SU-DHL-6 (cell line): Measurements from ENCODE around the gene KCNJ15.

ENCODE experiments used
- H2AFZ ChIP-seq: fragments of 200-600 bp; sonication (generic); 2 replicates; pipeline ENCODE4 v1.6.1; 2014; ENCODE audit warnings: low read depth, mild to moderate bottlenecking, moderate library complexity, mixed read lengths, antibody characterized with exemption, low read length; ENCODE audit not compliant: severe bottlenecking
- H3F3A ChIP-seq: fragments of 200-600 bp; shearing (Covaris generic); 2 replicates; pipeline ENCODE4 v1.6.0; 2016; ENCODE audit warnings: antibody characterized with exemption, mild to moderate bottlenecking; ENCODE audit not compliant: insufficient read depth
- H3K27ac ChIP-seq: fragments of 200-600 bp; sonication (generic); 2 replicates; pipeline ENCODE4 v1.5.1; 2016; ENCODE audit warnings: low read depth, mild to moderate bottlenecking, low read length, moderate library complexity, mixed read lengths
- H3K27me3 ChIP-seq: fragments of 200-600 bp; sonication (generic), shearing (Covaris generic); 2 replicates; pipeline ENCODE4 v1.6.0; 2014; ENCODE audit warnings: mild to moderate bottlenecking, low read length
- H3K36me3 ChIP-seq: fragments of 200-600 bp; sonication (generic); 2 replicates; pipeline ENCODE4 v1.6.1; 2014; ENCODE audit warnings: mild to moderate bottlenecking, low read length, mixed read lengths
- H3K4me2 ChIP-seq: fragments of 300-600, 200-600 bp; shearing (Covaris generic), sonication (generic); 2 replicates; pipeline ENCODE4 v1.6.0; 2014; ENCODE audit warnings: low read length, low read depth, mild to moderate bottlenecking; ENCODE audit not compliant: poor library complexity, severe bottlenecking
- H3K4me3 ChIP-seq: fragments of 200-600 bp; sonication (generic); 2 replicates; pipeline ENCODE4 v1.5.1; 2014; ENCODE audit warnings: antibody characterized with exemption, low read length, mild to moderate bottlenecking, mixed read lengths; ENCODE audit not compliant: insufficient read depth, poor library complexity, severe bottlenecking
- H3K79me2 ChIP-seq: fragments of 200-600 bp; sonication (generic); 2 replicates; pipeline ENCODE4 v1.6.1; 2014; ENCODE audit warnings: mild to moderate bottlenecking, low read length, moderate library complexity; ENCODE audit not compliant: insufficient read depth
- H3K9ac ChIP-seq: fragments of 200-600 bp; sonication (generic); 2 replicates; pipeline ENCODE4 v1.7.0; 2014; ENCODE audit warnings: mild to moderate bottlenecking, low read length
- H3K9me2 ChIP-seq: fragments of 200-600 bp; sonication (generic); replicated peaks from 2 replicates; pipeline ENCODE4 v1.6.1; 2014; ENCODE audit warnings: low read length; ENCODE audit not compliant: insufficient read depth
- H3K9me3 ChIP-seq: fragments of 200-600 bp; sonication (generic); 2 replicates; pipeline ENCODE4 v1.6.1; 2014; ENCODE audit warnings: low read length, mixed read lengths; ENCODE audit not compliant: insufficient read depth
- H4K20me1 ChIP-seq: fragments of 200-600 bp; sonication (generic); 2 replicates; pipeline ENCODE4 v1.6.1; 2014; ENCODE audit warnings: low read depth, mild to moderate bottlenecking, antibody characterized with exemption, low read length, moderate library complexity, mixed read lengths
- CTCF ChIP-seq: fragments of 200-600 bp; sonication (generic); IDR thresholded peaks from one replicate; pipeline ENCODE4 v1.5.1; 2017; ENCODE audit warnings: antibody characterized with exemption, mild to moderate bottlenecking, low read length, moderate library complexity; ENCODE audit not compliant: insufficient read depth, poor library complexity, severe bottlenecking
- EZH2phosphoT487 ChIP-seq: fragments of 200-600 bp; sonication (generic), shearing (Covaris generic); conservative IDR thresholded peaks from 2 replicates; pipeline ENCODE4 v1.6.1; 2018; ENCODE audit warnings: mild to moderate bottlenecking, antibody characterized with exemption, low read length, moderate library complexity, mixed read lengths

The KCNJ15 gene

DNA sequence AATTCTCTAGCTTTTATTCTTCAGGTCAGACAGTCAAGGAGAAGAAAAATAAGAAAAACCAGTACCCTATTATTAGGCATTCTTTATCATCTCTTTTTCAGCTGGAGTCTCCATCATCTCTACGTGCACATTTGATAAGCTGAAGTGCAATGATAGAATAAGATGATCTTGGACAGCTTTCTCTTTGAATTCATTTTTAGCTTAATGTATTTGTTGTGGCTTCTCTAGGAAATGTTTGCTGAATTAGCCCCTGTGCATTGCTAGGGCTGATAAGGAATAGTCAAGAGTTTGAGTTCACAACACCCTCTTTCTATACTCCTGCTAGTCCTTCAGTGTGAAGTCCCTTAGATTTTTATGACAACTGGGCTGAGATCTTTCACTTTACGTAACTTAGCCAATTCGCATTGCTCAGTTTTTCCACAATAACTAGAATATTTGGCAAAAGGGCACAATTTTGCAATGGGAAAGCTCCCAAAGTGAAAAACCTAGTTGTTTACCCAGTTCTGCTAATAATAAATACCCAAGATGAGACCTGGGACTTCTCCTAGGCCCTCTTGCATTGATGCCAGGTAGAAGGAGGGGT lies 7.0 kb upstream of the KCNJ15 start:
- no peaks in the 10 kb centered on the region for H3K9me2 ChIP-seq
- TF ChIP-seq CTCF (no peak), EZH2phosphoT487 (no peak)
- no peaks in the 10 kb centered on the region for H3K9me3 ChIP-seq
- no peaks in the 10 kb centered on the region for H4K20me1 ChIP-seq
- no peaks in the 10 kb centered on the region for H3K36me3 ChIP-seq
- H3K4me3 ChIP-seq, result no peak overlapping the region
- no peaks in the 10 kb centered on the region for H3F3A ChIP-seq
- H3K79me2 ChIP-seq, result no peaks in the 10 kb centered on the region
- H3K27me3 ChIP-seq, result no peaks in the 10 kb centered on the region
- no peak overlapping the region for H3K4me2 ChIP-seq
- no peak overlapping the region for H3K9ac ChIP-seq
- no peak overlapping the region for H3K27ac ChIP-seq
- no peak overlapping the region for H2AFZ ChIP-seq

DNA sequence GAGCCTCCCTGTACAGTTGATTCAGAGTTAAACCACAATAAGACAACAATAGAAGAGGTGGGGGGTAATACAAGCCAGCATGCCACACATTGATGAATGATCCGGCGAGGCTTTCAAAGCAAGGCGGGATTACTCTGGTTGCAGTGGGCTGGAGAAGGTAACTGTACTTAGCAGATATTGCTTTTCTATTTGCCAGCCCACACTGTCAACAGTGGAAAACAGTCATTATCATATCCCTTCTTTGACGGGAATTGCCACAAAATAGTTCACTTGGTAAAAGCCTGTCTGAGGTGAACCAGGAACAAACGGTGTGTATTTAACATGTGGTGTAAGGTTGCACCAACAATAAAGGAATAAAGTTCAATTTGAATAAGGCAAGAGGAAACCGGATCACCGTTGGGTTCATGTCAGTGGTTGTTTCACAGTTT lies 5.8 kb upstream of the KCNJ15 start:
- TF ChIP-seq EZH2phosphoT487 (no peak), CTCF (no peak)
- H3K27ac ChIP-seq, result no peak overlapping the region
- no peak overlapping the region for H3K9ac ChIP-seq
- H4K20me1 ChIP-seq, result no peaks in the 10 kb centered on the region
- H3K79me2 ChIP-seq, result no peaks in the 10 kb centered on the region
- no peak overlapping the region for H3K4me3 ChIP-seq
- H3K4me2 ChIP-seq, result no peak overlapping the region
- no peaks in the 10 kb centered on the region for H3K9me2 ChIP-seq
- no peaks in the 10 kb centered on the region for H3K36me3 ChIP-seq
- no peaks in the 10 kb centered on the region for H3K27me3 ChIP-seq
- H3F3A ChIP-seq, result no peaks in the 10 kb centered on the region
- H2AFZ ChIP-seq, result no peak overlapping the region
- H3K9me3 ChIP-seq, result no peaks in the 10 kb centered on the region

GRCh38 chr21:38254970-38255369 lies 1.8 kb upstream of the KCNJ15 start:
- no peaks in the 10 kb centered on the region for H3K27me3 ChIP-seq
- H3K9ac ChIP-seq, result no peak overlapping the region
- H3K9me3 ChIP-seq, result no peaks in the 10 kb centered on the region
- H3K4me3 ChIP-seq, result no peak overlapping the region
- no peaks in the 10 kb centered on the region for H3K9me2 ChIP-seq
- no peak for TF ChIP-seq EZH2phosphoT487
- H4K20me1 ChIP-seq, result no peaks in the 10 kb centered on the region
- no peak overlapping the region for H2AFZ ChIP-seq
- no peaks in the 10 kb centered on the region for H3K79me2 ChIP-seq
- no peak overlapping the region for H3K4me2 ChIP-seq
- no peaks in the 10 kb centered on the region for H3K36me3 ChIP-seq
- H3F3A ChIP-seq, result no peaks in the 10 kb centered on the region
- H3K27ac ChIP-seq, result no peak overlapping the region

- Histone ChIP-seq H3K9me2 (no peaks in the 10 kb centered on the region), H3F3A (no peaks in the 10 kb centered on the region), H3K4me3 (no peak overlapping the region), H3K36me3 (no peaks in the 10 kb centered on the region), H3K9me3 (no peaks in the 10 kb centered on the region), H4K20me1 (no peaks in the 10 kb centered on the region), H3K4me2 (no peak overlapping the region), H3K27ac (no peak overlapping the region), H3K27me3 (no peaks in the 10 kb centered on the region), H3K79me2 (no peaks in the 10 kb centered on the region), H2AFZ (no peak overlapping the region), H3K9ac (no peak overlapping the region)
- TF ChIP-seq EZH2phosphoT487 (no peak), CTCF (no peak)
These were observed 1.1 kb upstream of the KCNJ15 start for GRCh38 chr21:38255571-38256117.
